GM12878 (cell line): ENCODE results near the gene SIX3. TPM values are rescaled to one million over a fixed set of nuclear protein-coding genes. Genes with fewer than 3 reads are reported as not detected.

Experiments used
- ATAC-seq: fragments of 200-7000 bp; cut with Tn5 transposase; 3 replicates; pipeline ENCODE4 v1.9.1; 2020; ENCODE audit warnings: mild to moderate bottlenecking, moderate library complexity
- BruUV-seq: library from RNA; stranded (reverse); fragments of 400-500 nt; replicated peaks from 2 replicates; lab custom pipeline; 2021; lab: Mats Ljungman, UMichigan
- CTCF ChIA-PET: fragments of 300-600 bp; sonication (Branson Sonifier 250); formaldehyde crosslinking; extraction: SDS; loops from one replicate; lab custom pipeline; 2021; ENCODE audit warnings: inconsistent platforms; lab: Yijun Ruan, JAX
- POLR2A ChIA-PET: fragments of 350-600 bp; formaldehyde crosslinking; extraction: SDS; loops from one replicate; lab custom pipeline; 2021; ENCODE audit warnings: inconsistent platforms; lab: Charles Lee
- RAD21 ChIA-PET: fragments of 300-600 bp; sonication (Branson Sonifier 250); formaldehyde crosslinking; loops from one replicate; lab custom pipeline; 2023; ENCODE audit warnings: antibody characterized with exemption; ENCODE audit not compliant: unreplicated experiment; lab: Charles Lee
- SMC1A ChIA-PET: fragments of 300-600 bp; sonication (Branson Sonifier 250); formaldehyde crosslinking; loops from one replicate; lab custom pipeline; 2023; ENCODE audit not compliant: unreplicated experiment, uncharacterized antibody; lab: Charles Lee
- DNase-seq: peaks from one replicate; pipeline ENCODE4 v3.0.0-alpha.2; 2011; ENCODE audit warnings: low read depth, low spot score
- FAIRE-seq: peaks from 3 replicates; lab custom pipeline; 2011; peaks lifted over from hg19 to GRCh38; lab: Jason Lieb, UNC
- H2AFZ ChIP-seq: 2 replicates; pipeline ENCODE4 v1.6.0; 2011; ENCODE audit warnings: low read depth, low read length, control low read depth; ENCODE audit not compliant: control insufficient read depth
- H3K27ac ChIP-seq: 2 replicates; pipeline ENCODE4 v1.5.1; 2011; ENCODE audit warnings: control low read depth; ENCODE audit not compliant: control insufficient read depth, insufficient read depth
- H3K27me3 ChIP-seq, 2 experiments: replicated peaks in 1 of 2; 2 replicates each; pipeline versions ENCODE4 v1.6.0 to v1.6.1; 2011; ENCODE audit warnings: low read length in 1 of 2; ENCODE audit not compliant: control insufficient read depth in 2 of 2, insufficient read depth in 2 of 2
- H3K36me3 ChIP-seq, 2 experiments: 2 replicates each; pipeline ENCODE4 v1.5.1; 2011; ENCODE audit warnings: low read length in 1 of 2; ENCODE audit not compliant: control insufficient read depth in 2 of 2, insufficient read depth in 2 of 2
- H3K4me1 ChIP-seq: 2 replicates; pipeline ENCODE4 v1.6.1; 2011; ENCODE audit warnings: mild to moderate bottlenecking, low read length, moderate library complexity, mixed read lengths; ENCODE audit not compliant: control insufficient read depth, insufficient read depth
- H3K4me2 ChIP-seq: 2 replicates; pipeline ENCODE4 v1.6.0; 2011; ENCODE audit warnings: control low read depth; ENCODE audit not compliant: control insufficient read depth, insufficient read depth
- H3K4me3 ChIP-seq: fragments of 200-600 bp; sonication (generic); 2 replicates; pipeline ENCODE4 v1.5.1; 2016
- H3K79me2 ChIP-seq: 2 replicates; pipeline ENCODE4 v1.6.0; 2011; ENCODE audit warnings: low read length; ENCODE audit not compliant: control insufficient read depth, insufficient read depth
- H3K9ac ChIP-seq: 2 replicates; pipeline ENCODE4 v1.8.0; 2011; ENCODE audit warnings: low read length, control low read depth, mixed read lengths; ENCODE audit not compliant: control insufficient read depth, insufficient read depth
- H3K9me3 ChIP-seq: replicated peaks from 3 replicates; pipeline ENCODE4 v1.5.1; 2011; ENCODE audit warnings: mild to moderate bottlenecking, low read length; ENCODE audit not compliant: control insufficient read depth, insufficient read depth
- H4K20me1 ChIP-seq: 2 replicates; pipeline ENCODE4 v1.6.0; 2011; ENCODE audit not compliant: control insufficient read depth, insufficient read depth
- BACH1 ChIP-seq: fragments of 450-650 bp; IDR thresholded peaks from 2 replicates; pipeline ENCODE4 v1.6.1; 2017; ENCODE audit warnings: mild to moderate bottlenecking, borderline replicate concordance
- BHLHE40 ChIP-seq, 2 experiments: fragments of 450-650 bp in 1 of 2; IDR thresholded peaks; 2 replicates each; pipeline ENCODE4 v1.6.1; 2011 to 2017; ENCODE audit warnings: low read depth in 2 of 2, borderline replicate concordance in 1 of 2, improper control_type of control experiment in 1 of 2, low read length in 1 of 2, mild to moderate bottlenecking in 1 of 2
- NRF1 ChIP-seq: conservative IDR thresholded peaks from 2 replicates; pipeline ENCODE4 v1.6.1; 2011; ENCODE audit warnings: mild to moderate bottlenecking, low read depth, low read length, improper control_type of control experiment
- POLR2A ChIP-seq: IDR thresholded peaks from 2 replicates; pipeline ENCODE4 v1.6.1; 2011; ENCODE audit warnings: low read depth, mild to moderate bottlenecking, low read length
- RELA ChIP-seq: fragments of 450-650 bp; IDR thresholded peaks from 2 replicates; pipeline ENCODE4 v1.8.0; 2014; ENCODE audit warnings: borderline replicate concordance; ENCODE audit not compliant: partially characterized antibody
- RFX5 ChIP-seq: IDR thresholded peaks from 2 replicates; pipeline ENCODE4 v1.6.1; 2011; ENCODE audit warnings: low read depth, low read length, improper control_type of control experiment
- SMC3 ChIP-seq: IDR thresholded peaks from 2 replicates; pipeline ENCODE4 v1.6.1; 2011; ENCODE audit warnings: low read length, improper control_type of control experiment, borderline replicate concordance
- SP1 ChIP-seq: IDR thresholded peaks from one replicate; pipeline ENCODE4 v1.6.1; 2011; ENCODE audit warnings: low read depth, low read length
- SREBF2 ChIP-seq: IDR thresholded peaks from 2 replicates; pipeline ENCODE4 v1.6.1; 2012; ENCODE audit warnings: mild to moderate bottlenecking, low read length
- TCF7 ChIP-seq: IDR thresholded peaks from 2 replicates; pipeline ENCODE4 v1.6.1; 2014; ENCODE audit warnings: antibody characterized with exemption, borderline replicate concordance
- ZNF622 ChIP-seq: fragments of 450-650 bp; IDR thresholded peaks from 2 replicates; pipeline ENCODE4 v1.6.1; 2017; ENCODE audit warnings: mild to moderate bottlenecking, inconsistent platforms
- WGBS: methylation state at CpG from one replicate; pipeline ENCODE4 v1.1.6; 2016; ENCODE audit warnings: low lambda C conversion rate; ENCODE audit not compliant: insufficient replicate concordance, insufficient coverage; ENCODE audit errors: missing lambda C conversion rate; 5-methylcytosine and 5-hydroxymethylcytosine counted together
- in situ Hi-C: fragments of 300-500 bp; cut with MboI; formaldehyde crosslinking; loops from 9 replicates; pipeline ENCODE4 v1.14.3; 2018; ENCODE audit warnings: mixed read lengths
- intact Hi-C: fragments of 100-400 bp; cut with micrococcal nuclease; formaldehyde crosslinking; loops from one replicate; pipeline ENCODE4 v1.14.2; 2022; ENCODE audit not compliant: unreplicated experiment
- polyA plus RNA-seq, 11 experiments: library from polyadenylated mRNA; depleted of rRNA in 4 of 11; unstranded in 6 of 11; stranded (reverse) in 5 of 11; fragments of >200 nt; fragmentation: Nextera tagmentation in 4 of 11; fragmentation: Illumina TruSeq in 1 of 11; extraction: Ambion mirVana in 4 of 11; extraction: Trizol in 1 of 11; gene quantifications; 1 replicate in 1 of 11; 2 replicates in 10 of 11; pipeline versions ENCODE4 v1.2.1 to v1.2.3, GENCODE V29; 2011 to 2016; ENCODE audit warnings: inconsistent platforms in 2 of 11, missing spikeins in 2 of 11, low read depth in 1 of 11
- total RNA-seq, 4 experiments: library from RNA; depleted of rRNA in 3 of 4; stranded (reverse); fragments of >200 nt in 3 of 4; fragmentation: Illumina TruSeq in 1 of 4; extraction: Trizol in 1 of 4; gene quantifications; 2 replicates each; pipeline versions ENCODE4 v1.2.1 to v1.2.3, GENCODE V29; 2013 to 2021
- TF ChIP-seq, protein P1 (sequence below): fragments of 450-650 bp; formaldehyde crosslinking; IDR thresholded peaks from 2 replicates; pipeline ENCODE4 v1.5.0; 2022; ENCODE audit warnings: mild to moderate bottlenecking, missing genetic modification characterization

The SIX3 gene
- total and polyA plus RNA-seq, 10 of the 15 experiments (the other 5 are each of a cell fraction or from before 2014, with no cell fraction given) = 0.05 to 0.42 (median 0.13) TPM; not detected in 4

DNA sequence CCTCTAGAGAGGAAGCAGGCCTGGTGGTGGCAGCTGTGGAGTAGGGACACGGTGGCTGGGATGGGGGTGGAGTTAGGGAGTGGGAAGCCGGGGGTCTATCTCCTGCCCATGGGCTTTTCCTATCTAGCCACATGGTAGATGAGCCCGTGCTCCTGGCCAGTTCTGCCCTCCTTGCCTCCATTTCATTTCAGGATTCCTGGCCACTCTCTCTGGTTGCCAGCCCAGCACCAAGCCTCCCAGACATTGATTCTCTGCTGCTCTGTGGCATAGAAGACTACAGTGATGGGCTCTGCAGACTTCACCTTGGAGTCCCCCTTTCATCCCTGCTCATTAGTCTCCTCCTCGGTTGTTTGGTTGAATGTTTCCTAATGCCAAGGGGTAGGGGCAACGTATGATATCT is 19.4 kb downstream of the SIX3 start:
- no peaks in the 10 kb centered on the region for H3K9me3 ChIP-seq
- FAIRE-seq (no peak), ATAC-seq (no peak), DNase-seq (no peak)
- intact Hi-C loops (no loop called here), in situ Hi-C loops (loop anchor here (5.0 kb wide), 1 partner anchor 484 kb away; no protein-coding TSS in a partner anchor)
- no TSS peak for BruUV-seq
- peaks cover 2 to 3% of the 10 kb centered on the region in 2 experiments; a peak in 2 of 4 replicates for H3K27me3 ChIP-seq
- no peaks in the 10 kb centered on the region for H3K79me2 ChIP-seq
- TF ChIP-seq SMC3 (no peak), TCF7 (no peak), RFX5 (no peak), SP1 (no peak), POLR2A (no peak), BACH1 (no peak), NRF1 (no peak), SREBF2 (no peak), RELA (no peak), ZNF622 (no peak), BHLHE40 (IDR thresholded peaks at IDR 0.05; ENCODE audit: borderline replicate concordance in 1 of 2, low read depth in 2 of 2, low read length in 1 of 2) (no peak)
- TF ChIP-seq, protein P1, sequence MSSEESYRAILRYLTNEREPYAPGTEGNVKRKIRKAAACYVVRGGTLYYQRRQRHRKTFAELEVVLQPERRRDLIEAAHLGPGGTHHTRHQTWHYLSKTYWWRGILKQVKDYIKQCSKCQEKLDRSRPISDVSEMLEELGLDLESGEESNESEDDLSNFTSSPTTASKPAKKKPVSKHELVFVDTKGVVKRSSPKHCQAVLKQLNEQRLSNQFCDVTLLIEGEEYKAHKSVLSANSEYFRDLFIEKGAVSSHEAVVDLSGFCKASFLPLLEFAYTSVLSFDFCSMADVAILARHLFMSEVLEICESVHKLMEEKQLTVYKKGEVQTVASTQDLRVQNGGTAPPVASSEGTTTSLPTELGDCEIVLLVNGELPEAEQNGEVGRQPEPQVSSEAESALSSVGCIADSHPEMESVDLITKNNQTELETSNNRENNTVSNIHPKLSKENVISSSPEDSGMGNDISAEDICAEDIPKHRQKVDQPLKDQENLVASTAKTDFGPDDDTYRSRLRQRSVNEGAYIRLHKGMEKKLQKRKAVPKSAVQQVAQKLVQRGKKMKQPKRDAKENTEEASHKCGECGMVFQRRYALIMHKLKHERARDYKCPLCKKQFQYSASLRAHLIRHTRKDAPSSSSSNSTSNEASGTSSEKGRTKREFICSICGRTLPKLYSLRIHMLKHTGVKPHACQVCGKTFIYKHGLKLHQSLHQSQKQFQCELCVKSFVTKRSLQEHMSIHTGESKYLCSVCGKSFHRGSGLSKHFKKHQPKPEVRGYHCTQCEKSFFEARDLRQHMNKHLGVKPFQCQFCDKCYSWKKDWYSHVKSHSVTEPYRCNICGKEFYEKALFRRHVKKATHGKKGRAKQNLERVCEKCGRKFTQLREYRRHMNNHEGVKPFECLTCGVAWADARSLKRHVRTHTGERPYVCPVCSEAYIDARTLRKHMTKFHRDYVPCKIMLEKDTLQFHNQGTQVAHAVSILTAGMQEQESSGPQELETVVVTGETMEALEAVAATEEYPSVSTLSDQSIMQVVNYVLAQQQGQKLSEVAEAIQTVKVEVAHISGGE = no peak
- H3K9ac ChIP-seq = no peak overlapping the region
- H3K4me3 ChIP-seq = no peak overlapping the region
- ChIA-PET POLR2A (no interaction called here), SMC1A (no interaction called here), RAD21 (no interaction called here), CTCF (no interaction called here)
- H3K4me2 ChIP-seq = no peak overlapping the region
- no peak overlapping the region for H2AFZ ChIP-seq
- H3K27ac ChIP-seq = no peak overlapping the region
- 1% methylated on average over 5 of the region's 5 CpGs for WGBS
- H3K36me3 ChIP-seq = no peaks in the 10 kb centered on the region
- H3K4me1 ChIP-seq = no peaks in the 10 kb centered on the region; the same call in 1 of the 2 replicates
- no peaks in the 10 kb centered on the region for H4K20me1 ChIP-seq
